Caco-2 (cell line): ENCODE results near the gene ENPP7. TPM values are rescaled to one million over a fixed set of nuclear protein-coding genes. Genes with fewer than 3 reads are reported as not detected.

Source experiments
- BruUV-seq: library from RNA; stranded (reverse); fragments of 400-500 nt; replicated peaks from 2 replicates; lab custom pipeline; 2021; lab: Mats Ljungman, UMichigan
- CTCF ChIA-PET: fragments of 300-600 bp; sonication (Branson Sonifier 250); formaldehyde crosslinking; loops from one replicate; lab custom pipeline; 2022; ENCODE audit warnings: antibody characterized with exemption; lab: Charles Lee
- POLR2A ChIA-PET: fragments of 300-600 bp; sonication (Branson Sonifier 250); formaldehyde crosslinking; loops from one replicate; lab custom pipeline; 2022; ENCODE audit warnings: antibody characterized with exemption; lab: Charles Lee
- DNase-seq, 2 experiments: peaks; one replicate each; pipeline versions ENCODE4 v3.0.0 to v3.0.0-alpha.2; 2020 to 2022
- H3K27me3 ChIP-seq: replicated peaks from 2 replicates; pipeline ENCODE4 v1.6.0; 2011; ENCODE audit warnings: low read length; ENCODE audit not compliant: control insufficient read depth, insufficient read depth
- H3K36me3 ChIP-seq: 2 replicates; pipeline ENCODE4 v1.5.1; 2011; ENCODE audit warnings: low read length; ENCODE audit not compliant: control insufficient read depth, insufficient read depth
- H3K4me1 ChIP-seq: fragments of 250-450 bp; sonication (Bioruptor Pico); 2 replicates; pipeline ENCODE4 v1.5.1; 2020; ENCODE audit warnings: mild to moderate bottlenecking
- H3K4me3 ChIP-seq: 2 replicates; pipeline ENCODE4 v1.5.1; 2011; ENCODE audit warnings: low read depth, mild to moderate bottlenecking, control low read depth, low read length
- H3K9me3 ChIP-seq: fragments of 250-450 bp; sonication (Bioruptor Pico); 2 replicates; pipeline ENCODE4 v1.5.1; 2020; ENCODE audit warnings: mild to moderate bottlenecking, moderate library complexity
- H3K27ac Mint-ChIP-seq: one replicate; pipeline ENCODE4 v1.8.0; 2022; ENCODE audit warnings: mixed read lengths; ENCODE audit not compliant: unreplicated experiment
- H3K27me3 Mint-ChIP-seq: one replicate; pipeline ENCODE4 v1.8.0; 2022; ENCODE audit warnings: mixed read lengths; ENCODE audit not compliant: insufficient read depth, unreplicated experiment
- H3K36me3 Mint-ChIP-seq: one replicate; pipeline ENCODE4 v1.8.0; 2022; ENCODE audit warnings: mild to moderate bottlenecking, mixed read lengths; ENCODE audit not compliant: insufficient read depth, unreplicated experiment
- H3K4me1 Mint-ChIP-seq: one replicate; pipeline ENCODE4 v1.8.0; 2022; ENCODE audit warnings: low read depth, mixed read lengths; ENCODE audit not compliant: unreplicated experiment
- H3K4me3 Mint-ChIP-seq: one replicate; pipeline ENCODE4 v1.8.0; 2022; ENCODE audit warnings: mild to moderate bottlenecking, moderate library complexity, mixed read lengths; ENCODE audit not compliant: unreplicated experiment
- H3K9me3 Mint-ChIP-seq: one replicate; pipeline ENCODE4 v1.8.0; 2022; ENCODE audit warnings: mixed read lengths; ENCODE audit not compliant: unreplicated experiment
- intact Hi-C: fragments of 100-400 bp; cut with micrococcal nuclease; formaldehyde crosslinking; loops from one replicate; pipeline ENCODE4 v1.10.0; 2022; ENCODE audit not compliant: unreplicated experiment
- total RNA-seq: library from RNA; stranded (reverse); gene quantifications from 2 replicates; pipeline ENCODE4 v1.2.3, GENCODE V29; 2022
- TF ChIP-seq, protein P1 (sequence below), 2 experiments: fragments of 200-600 bp in 1 of 2; IDR thresholded peaks; 1 replicate in 1 of 2; 2 replicates in 1 of 2; pipeline versions ENCODE4 v1.5.1 to v1.8.0; 2011 to 2022; ENCODE audit warnings: antibody characterized with exemption in 1 of 2, control low read depth in 1 of 2, inconsistent platforms in 1 of 2, low read depth in 1 of 2, low read length in 1 of 2, mild to moderate bottlenecking in 1 of 2, moderate library complexity in 1 of 2; ENCODE audit not compliant: insufficient read depth in 1 of 2, severe bottlenecking in 1 of 2, unreplicated experiment in 1 of 2

ENPP7 gene
- total RNA-seq, 1 experiment from 2014 or later: 0.34 TPM

DNA sequence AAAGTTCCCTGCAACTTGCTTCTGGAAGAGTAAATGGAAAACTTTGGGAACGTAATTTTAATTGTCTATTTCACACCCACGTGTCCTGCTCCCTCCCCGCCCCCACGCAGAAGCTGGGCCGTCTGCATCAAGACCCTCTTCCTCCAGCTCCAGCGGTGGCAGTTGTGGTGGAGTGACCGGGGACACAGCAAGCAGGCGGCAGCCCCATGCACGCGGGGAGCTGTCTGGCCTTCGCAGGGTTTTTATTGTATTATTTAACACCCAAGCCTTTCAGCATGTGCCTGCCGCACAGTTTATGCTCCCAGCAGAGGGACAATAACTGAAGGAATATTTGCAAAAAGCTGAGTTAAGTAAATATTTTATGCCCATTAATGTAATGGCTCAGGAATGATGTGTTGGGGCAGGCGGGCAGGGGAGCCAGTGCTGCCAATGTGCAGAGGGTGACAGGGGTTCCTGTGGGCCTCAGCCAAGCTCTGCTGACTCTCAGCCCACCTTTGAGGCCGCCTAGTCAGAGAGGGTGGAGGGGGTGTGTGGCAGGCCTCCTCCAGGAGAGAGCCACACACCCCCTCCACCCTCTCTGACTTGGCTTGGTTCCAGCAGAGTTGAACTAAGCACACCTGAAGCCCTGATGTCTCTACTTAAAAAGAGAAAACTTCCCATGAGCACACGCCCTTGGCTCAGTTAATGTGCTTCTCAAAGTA lies 32.4 kb upstream of the ENPP7 start:
- Histone ChIP-seq H3K4me1 (no peaks in the 10 kb centered on the region), H3K4me3 (no peak overlapping the region), H3K36me3 (no peaks in the 10 kb centered on the region), H3K9me3 (no peaks in the 10 kb centered on the region), H3K27me3 (no peaks in the 10 kb centered on the region; the same call in 1 of the 2 replicates)
- Mint-ChIP-seq H3K36me3 (peaks cover 5% of the 10 kb centered on the region), H3K4me1 (no peaks in the 10 kb centered on the region), H3K27me3 (no peaks in the 10 kb centered on the region), H3K9me3 (no peaks in the 10 kb centered on the region), H3K27ac (no peak overlapping the region), H3K4me3 (no peak overlapping the region)
- ChIA-PET CTCF (no interaction called here), POLR2A (no interaction called here)
- no peak for DNase-seq
- TF ChIP-seq, protein P1, sequence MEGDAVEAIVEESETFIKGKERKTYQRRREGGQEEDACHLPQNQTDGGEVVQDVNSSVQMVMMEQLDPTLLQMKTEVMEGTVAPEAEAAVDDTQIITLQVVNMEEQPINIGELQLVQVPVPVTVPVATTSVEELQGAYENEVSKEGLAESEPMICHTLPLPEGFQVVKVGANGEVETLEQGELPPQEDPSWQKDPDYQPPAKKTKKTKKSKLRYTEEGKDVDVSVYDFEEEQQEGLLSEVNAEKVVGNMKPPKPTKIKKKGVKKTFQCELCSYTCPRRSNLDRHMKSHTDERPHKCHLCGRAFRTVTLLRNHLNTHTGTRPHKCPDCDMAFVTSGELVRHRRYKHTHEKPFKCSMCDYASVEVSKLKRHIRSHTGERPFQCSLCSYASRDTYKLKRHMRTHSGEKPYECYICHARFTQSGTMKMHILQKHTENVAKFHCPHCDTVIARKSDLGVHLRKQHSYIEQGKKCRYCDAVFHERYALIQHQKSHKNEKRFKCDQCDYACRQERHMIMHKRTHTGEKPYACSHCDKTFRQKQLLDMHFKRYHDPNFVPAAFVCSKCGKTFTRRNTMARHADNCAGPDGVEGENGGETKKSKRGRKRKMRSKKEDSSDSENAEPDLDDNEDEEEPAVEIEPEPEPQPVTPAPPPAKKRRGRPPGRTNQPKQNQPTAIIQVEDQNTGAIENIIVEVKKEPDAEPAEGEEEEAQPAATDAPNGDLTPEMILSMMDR (IDR thresholded peaks at IDR 0.05; ENCODE audit: insufficient read depth in 1 of 2, low read depth in 1 of 2, low read length in 1 of 2, severe bottlenecking in 1 of 2, unreplicated experiment in 1 of 2): no peak
- BruUV-seq: no TSS peak
- intact Hi-C loops: no loop called here

DNA sequence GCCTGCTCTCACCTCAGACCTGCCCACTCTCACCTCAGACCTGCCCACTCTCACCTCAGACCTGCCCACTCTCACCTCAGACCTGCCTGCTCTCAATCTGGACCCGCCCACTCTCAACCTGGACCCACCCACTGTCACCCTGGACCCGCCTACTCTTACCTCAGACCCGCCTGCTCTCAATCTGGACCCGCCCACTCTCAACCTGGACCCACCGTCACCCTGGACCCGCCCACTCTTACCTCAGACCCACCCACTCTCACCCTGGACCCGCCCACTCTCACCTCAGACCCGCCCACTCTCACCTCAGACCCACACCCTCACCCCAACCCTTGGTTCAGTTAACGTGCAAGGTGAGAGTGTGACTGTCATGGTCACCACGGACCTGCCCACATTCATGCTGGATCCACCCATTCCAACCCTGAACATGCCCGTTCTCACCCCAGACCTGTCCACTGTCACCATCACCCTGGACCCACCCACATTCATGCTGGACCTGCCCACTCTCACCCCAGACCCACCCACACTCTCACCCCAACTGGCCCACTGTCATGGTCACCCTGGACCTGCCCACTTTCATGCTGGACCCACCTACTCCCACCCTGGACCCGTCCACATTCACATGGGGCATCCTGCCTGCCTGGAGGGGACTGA lies 31.2 kb upstream of the ENPP7 start:
- Histone ChIP-seq H3K9me3 (no peaks in the 10 kb centered on the region), H3K4me1 (no peaks in the 10 kb centered on the region), H3K4me3 (no peak overlapping the region), H3K36me3 (no peaks in the 10 kb centered on the region), H3K27me3 (no peaks in the 10 kb centered on the region; the same call in 1 of the 2 replicates)
- ChIA-PET CTCF (no interaction called here), POLR2A (no interaction called here)
- BruUV-seq: no TSS peak
- H3K4me1 Mint-ChIP-seq: no peaks in the 10 kb centered on the region
- no peak for DNase-seq
- no peak overlapping the region for H3K27ac Mint-ChIP-seq
- intact Hi-C loops: loop anchor here (10.0 kb wide), 1 partner anchor 75 kb away; no protein-coding TSS in a partner anchor
- H3K36me3 Mint-ChIP-seq: peaks cover 5% of the 10 kb centered on the region
- H3K4me3 Mint-ChIP-seq: no peak overlapping the region
- TF ChIP-seq, protein P1 (IDR thresholded peaks at IDR 0.05; ENCODE audit: insufficient read depth in 1 of 2, low read depth in 1 of 2, low read length in 1 of 2, severe bottlenecking in 1 of 2, unreplicated experiment in 1 of 2): no peak
- no peaks in the 10 kb centered on the region for H3K9me3 Mint-ChIP-seq
- no peaks in the 10 kb centered on the region for H3K27me3 Mint-ChIP-seq

DNA sequence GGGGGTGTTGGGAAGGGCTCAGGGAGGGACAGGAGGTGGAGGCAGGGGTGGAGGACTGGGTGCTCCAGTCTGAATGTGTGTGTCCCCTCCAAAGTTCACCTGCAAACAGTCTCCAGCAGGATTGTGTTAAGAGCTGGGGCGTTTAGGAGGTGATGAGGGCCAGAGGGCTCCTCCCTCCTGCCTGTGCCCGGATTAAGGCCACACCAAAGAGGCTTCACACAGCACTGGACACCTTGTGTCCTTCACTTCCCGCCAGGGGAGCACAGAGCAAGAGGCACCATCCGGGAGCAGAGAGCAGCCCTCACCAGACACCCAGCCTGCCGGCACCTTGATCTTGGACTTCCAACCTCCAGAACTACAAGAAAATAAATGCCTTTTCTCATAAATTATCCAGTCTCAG lies 30.2 kb upstream of the ENPP7 start:
- Histone ChIP-seq H3K9me3 (no peaks in the 10 kb centered on the region), H3K27me3 (no peaks in the 10 kb centered on the region; the same call in 1 of the 2 replicates), H3K4me3 (no peak overlapping the region), H3K36me3 (no peaks in the 10 kb centered on the region), H3K4me1 (no peaks in the 10 kb centered on the region)
- no peak for DNase-seq
- Mint-ChIP-seq H3K4me1 (no peaks in the 10 kb centered on the region), H3K4me3 (no peak overlapping the region), H3K27ac (no peak overlapping the region), H3K9me3 (no peaks in the 10 kb centered on the region), H3K27me3 (no peaks in the 10 kb centered on the region), H3K36me3 (peaks cover 5% of the 10 kb centered on the region)
- ChIA-PET POLR2A (no interaction called here), CTCF (no interaction called here)
- no TSS peak for BruUV-seq
- TF ChIP-seq, protein P1 (IDR thresholded peaks at IDR 0.05; ENCODE audit: insufficient read depth in 1 of 2, low read depth in 1 of 2, low read length in 1 of 2, severe bottlenecking in 1 of 2, unreplicated experiment in 1 of 2): no peak
- intact Hi-C loops: loop anchor here (10.0 kb wide), 1 partner anchor 76 kb away; no protein-coding TSS in a partner anchor
